Measurements from ENCODE around the gene HSD3B2. TPM values are rescaled to one million over a fixed set of nuclear protein-coding genes. Genes with fewer than 3 reads are reported as not detected.

The HSD3B2 gene
- polyA plus RNA-seq, 3 donors: 1.0 to 2.4 (median 1.9) TPM

DNA sequence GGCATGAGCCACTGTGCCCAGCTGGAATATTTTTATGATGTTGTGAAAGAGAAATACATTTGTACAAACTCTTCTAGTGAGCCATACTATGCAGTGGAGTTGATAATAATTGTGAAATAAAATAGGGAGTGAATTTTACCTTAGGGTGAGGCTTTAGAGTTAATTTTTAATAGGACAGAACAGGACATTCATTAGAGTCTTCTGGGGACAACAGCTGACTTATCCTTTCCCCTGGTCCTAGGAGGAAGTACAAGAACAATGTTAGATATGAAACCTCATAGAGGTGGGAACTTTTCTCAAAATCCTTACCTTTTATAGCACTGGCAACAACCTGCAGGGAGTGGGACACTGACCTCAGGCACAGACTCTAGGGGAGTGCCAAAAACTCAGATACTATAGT is 24.4 kb upstream of the HSD3B2 start:
- DNase-seq (ENCODE audit: extremely low read depth in 1 of 11, low read depth in 9 of 11, low spot score in 4 of 11): no peak

DNA sequence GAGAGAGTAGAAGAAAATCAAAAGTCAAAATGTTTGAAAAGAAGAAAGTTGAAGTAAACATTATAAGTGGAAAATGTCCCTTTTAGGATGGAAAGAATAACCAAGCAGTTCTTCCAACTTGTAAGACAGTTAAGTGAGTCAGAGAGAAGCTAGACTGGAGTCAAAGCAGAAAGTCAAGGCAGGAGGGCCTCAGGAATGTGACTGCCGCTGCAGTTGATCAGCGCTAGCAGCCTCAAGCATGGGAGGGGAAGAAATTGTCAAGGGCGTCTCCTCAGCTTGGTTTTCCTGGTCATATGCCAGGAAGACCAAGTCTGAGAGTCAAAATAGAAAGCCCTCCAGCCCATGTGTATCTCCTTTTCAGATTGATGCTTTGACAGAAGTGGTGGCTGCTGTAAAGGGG is 23.2 kb upstream of the HSD3B2 start:
- no peak for DNase-seq (ENCODE audit: extremely low read depth in 1 of 11, low read depth in 9 of 11, low spot score in 4 of 11)

DNA sequence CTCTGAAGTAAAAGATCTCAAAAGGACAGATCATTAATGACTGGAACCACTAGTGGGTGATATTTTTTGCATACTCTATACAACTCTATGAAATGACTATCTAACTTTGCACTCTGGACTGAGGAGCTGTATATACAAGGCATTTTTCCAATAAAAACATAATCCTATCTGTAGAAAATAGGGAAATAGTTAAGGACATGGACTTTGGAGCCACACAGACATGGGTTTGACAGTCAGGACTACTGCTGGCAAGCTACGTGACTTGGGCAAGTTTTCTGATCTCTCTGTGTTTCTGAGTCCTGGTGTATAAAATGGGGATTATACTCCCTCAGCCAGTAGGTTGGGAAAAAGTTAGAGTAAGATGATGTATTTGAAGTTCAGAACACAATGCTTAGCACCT is 20.9 kb upstream of the HSD3B2 start:
- DNase-seq (ENCODE audit: extremely low read depth in 1 of 11, low read depth in 9 of 11, low spot score in 4 of 11): no peak

DNA sequence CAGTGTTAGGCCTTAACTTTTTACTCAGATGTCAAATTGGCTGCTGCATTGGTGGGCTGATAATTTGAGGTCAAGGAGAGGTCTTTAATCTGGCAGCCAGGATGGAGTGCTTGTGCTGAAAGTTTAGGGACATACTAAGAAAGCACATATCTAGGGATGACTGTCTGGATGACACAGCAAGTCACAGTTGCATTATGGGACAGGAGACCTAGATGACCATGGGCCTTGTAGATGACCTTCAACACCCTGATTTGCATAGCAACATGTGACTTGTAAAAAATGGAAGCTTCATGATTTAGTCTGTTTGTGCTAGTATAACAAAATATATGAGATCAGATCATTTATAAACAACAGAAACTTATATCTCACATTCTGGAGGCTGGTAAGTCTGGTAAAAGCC is 18.0 kb upstream of the HSD3B2 start:
- DNase-seq (ENCODE audit: extremely low read depth in 1 of 11, low read depth in 9 of 11, low spot score in 4 of 11): no peak

DNA sequence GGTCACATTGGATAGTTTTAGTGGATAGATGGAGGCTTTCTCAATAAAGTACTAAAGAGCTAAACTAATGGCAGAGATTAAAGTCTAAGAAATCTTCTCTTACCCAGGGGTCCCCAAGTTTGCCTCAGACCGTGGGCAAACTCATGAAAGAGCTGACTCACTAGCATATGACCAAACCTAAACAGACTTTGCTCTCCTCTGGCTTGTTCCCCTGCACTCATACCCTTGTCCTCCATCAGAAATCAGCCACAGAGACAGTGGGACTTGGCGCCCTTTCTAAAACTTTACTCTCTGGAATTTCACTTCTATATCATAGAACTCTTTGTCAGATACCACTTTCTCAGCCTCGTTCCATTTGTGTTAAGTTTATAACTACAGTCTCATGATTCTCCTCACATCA is 17.0 kb upstream of the HSD3B2 start:
- no peak for DNase-seq (ENCODE audit: extremely low read depth in 1 of 11, low read depth in 9 of 11, low spot score in 4 of 11)

DNA sequence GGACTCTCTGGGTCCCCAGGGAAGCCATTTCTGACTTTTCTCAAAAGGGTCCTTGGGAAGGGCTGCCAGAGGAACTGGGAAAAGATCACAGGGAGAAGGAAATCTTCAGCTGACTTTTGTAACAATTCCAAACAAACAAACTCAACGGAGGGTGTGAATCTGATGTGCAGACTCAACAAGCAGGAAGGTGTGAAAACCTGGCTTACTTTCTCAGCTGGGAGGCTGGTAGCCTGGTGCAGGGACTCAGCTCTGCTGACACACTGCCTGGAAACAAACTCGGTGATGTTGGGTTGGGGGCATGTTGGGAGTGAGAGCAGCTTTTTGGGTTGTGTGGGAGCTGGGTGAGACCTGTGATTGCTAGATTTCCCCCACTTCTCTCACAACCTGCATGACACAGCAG is 10.2 kb upstream of the HSD3B2 start:
- DNase-seq (ENCODE audit: extremely low read depth in 1 of 11, low read depth in 9 of 11, low spot score in 4 of 11): no peak

DNA sequence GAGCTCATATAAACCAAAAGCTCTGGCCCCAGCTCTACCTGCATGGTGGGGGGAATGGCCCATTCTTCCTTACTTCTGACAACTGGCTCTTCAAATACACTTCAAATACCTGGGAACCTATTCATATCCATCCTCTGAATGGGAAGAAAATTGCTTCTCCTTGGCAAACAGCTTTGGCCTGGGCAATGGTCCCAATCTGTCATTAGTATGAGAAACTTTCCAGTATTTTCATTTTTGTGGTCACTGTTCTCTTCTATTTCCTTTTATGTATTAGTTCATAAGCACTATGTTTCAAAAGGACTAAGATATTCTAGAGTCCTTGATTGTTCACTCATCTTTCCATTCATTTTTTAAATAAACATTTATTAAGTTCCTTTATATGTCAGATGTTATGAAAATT is 5.2 kb upstream of the HSD3B2 start:
- DNase-seq (ENCODE audit: extremely low read depth in 1 of 11, low read depth in 9 of 11, low spot score in 4 of 11): no peak

DNA sequence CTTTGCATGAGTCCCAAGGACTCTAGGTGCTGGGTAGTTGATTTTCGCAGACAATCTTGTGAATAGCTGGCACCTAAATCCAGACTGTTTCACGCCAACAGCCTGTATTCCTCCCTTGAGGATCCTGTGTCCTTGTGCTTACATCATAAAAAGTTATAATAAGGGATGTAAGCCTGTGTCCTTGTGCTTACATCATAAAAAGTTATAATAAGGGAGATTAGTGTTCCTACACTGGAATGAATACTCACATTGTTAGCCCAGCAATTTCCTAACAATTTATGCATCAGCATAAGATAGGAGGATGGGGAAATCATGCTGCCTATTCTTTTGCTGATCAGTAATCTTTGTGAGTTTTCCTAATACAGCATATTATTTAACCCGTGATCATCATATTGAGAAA is 4.0 kb upstream of the HSD3B2 start:
- no peak for DNase-seq (ENCODE audit: extremely low read depth in 1 of 11, low read depth in 9 of 11, low spot score in 4 of 11)

- no peak for DNase-seq (ENCODE audit: extremely low read depth in 1 of 11, low read depth in 9 of 11, low spot score in 4 of 11)
These were observed 1.2 kb downstream of the HSD3B2 start for GRCh38 chr1:119416006-119416640.

GRCh38 chr1:119419109-119419508 is 4.2 kb downstream of the HSD3B2 start:
- DNase-seq (ENCODE audit: extremely low read depth in 1 of 11, low read depth in 9 of 11, low spot score in 4 of 11): no peak

- DNase-seq (ENCODE audit: extremely low read depth in 1 of 11, low read depth in 9 of 11, low spot score in 4 of 11): no peak
These were observed 5.7 kb downstream of the HSD3B2 start for GRCh38 chr1:119420638-119421037.

- DNase-seq (ENCODE audit: extremely low read depth in 1 of 11, low read depth in 9 of 11, low spot score in 4 of 11): no peak
These were observed 7.7 kb downstream of the HSD3B2 start for GRCh38 chr1:119422631-119423030.

GRCh38 chr1:119428991-119429390 is 14.0 kb downstream of the HSD3B2 start:
- DNase-seq (ENCODE audit: extremely low read depth in 1 of 11, low read depth in 9 of 11, low spot score in 4 of 11): no peak

DNA sequence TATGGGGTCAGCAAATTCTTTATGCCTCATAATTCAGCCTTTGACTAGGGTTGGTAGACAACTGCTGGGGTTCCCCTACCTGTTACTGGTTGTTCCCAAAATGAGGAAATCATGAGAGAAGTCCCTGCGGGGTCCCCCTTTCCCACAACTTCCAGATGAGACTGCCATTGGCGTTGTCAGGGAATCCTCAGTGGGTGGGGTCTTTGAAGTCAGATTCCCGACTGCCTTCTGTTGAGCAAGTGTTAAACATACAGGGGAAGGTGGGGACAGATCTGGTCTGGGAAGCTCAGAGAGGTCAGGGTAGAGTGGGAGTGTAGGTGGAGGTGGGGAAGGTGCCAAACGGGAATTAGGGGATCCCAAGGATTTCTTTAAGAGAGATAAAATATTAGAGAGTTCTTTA is 14.7 kb downstream of the HSD3B2 start:
- DNase-seq (ENCODE audit: extremely low read depth in 1 of 11, low read depth in 9 of 11, low spot score in 4 of 11): no peak

- DNase-seq (ENCODE audit: extremely low read depth in 1 of 11, low read depth in 9 of 11, low spot score in 4 of 11): no peak
These were observed 15.5 kb downstream of the HSD3B2 start for GRCh38 chr1:119430486-119430885.

GRCh38 chr1:119431836-119432235 is 16.9 kb downstream of the HSD3B2 start:
- DNase-seq (ENCODE audit: extremely low read depth in 1 of 11, low read depth in 9 of 11, low spot score in 4 of 11): no peak

GRCh38 chr1:119435052-119435451 is 20.1 kb downstream of the HSD3B2 start:
- DNase-seq (ENCODE audit: extremely low read depth in 1 of 11, low read depth in 9 of 11, low spot score in 4 of 11): no peak

DNA sequence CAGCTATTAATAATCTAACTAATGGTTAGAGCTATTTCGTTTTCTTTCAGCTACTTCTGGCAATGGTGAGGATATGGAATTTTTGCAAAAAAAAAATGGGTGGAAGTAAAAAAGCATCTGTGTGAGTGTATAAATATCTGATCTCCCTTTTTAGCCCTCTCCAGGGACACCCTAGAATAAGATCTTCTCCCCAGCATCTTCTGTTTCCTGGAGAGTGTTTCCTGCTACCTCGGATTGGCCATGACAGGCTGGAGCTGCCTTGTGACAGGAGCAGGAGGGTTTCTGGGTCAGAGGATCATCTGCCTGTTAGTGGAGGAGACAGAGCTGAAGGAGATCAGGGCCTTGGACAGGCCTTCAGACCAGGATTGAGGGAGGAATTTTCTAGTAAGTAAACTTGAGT is 23.8 kb downstream of the HSD3B2 start:
- no peak for DNase-seq (ENCODE audit: extremely low read depth in 1 of 11, low read depth in 9 of 11, low spot score in 4 of 11)

GRCh38 chr1:119440721-119441307 is 25.9 kb downstream of the HSD3B2 start:
- DNase-seq (ENCODE audit: extremely low read depth in 1 of 11, low read depth in 9 of 11, low spot score in 4 of 11): no peak

DNA sequence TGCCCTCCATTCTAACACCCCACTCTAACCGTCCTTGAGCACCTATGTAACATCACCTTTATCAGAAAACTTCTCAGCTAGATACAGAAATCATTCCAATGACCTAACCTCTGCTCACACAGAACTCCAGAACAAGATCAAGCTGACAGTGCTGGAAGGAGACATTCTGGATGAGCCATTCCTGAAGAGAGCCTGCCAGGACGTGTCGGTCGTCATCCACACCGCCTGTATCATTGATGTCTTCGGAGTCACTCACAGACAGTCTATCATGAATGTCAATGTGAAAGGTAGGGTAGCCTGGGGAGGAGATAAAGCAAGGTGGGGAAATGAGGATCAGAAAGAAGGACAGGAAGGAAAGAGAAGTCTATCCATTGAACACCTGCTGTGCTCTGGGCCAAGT is 27.8 kb downstream of the HSD3B2 start:
- DNase-seq (ENCODE audit: extremely low read depth in 1 of 11, low read depth in 9 of 11, low spot score in 4 of 11): no peak

- no peak for DNase-seq (ENCODE audit: extremely low read depth in 1 of 11, low read depth in 9 of 11, low spot score in 4 of 11)
These were observed 31.4 kb downstream of the HSD3B2 start for GRCh38 chr1:119446321-119446720.

Measured in renal cortex interstitium (tissue), 11 donors.